ENCODE data around the gene MYO15B. TPM values are rescaled to one million over a fixed set of nuclear protein-coding genes. Genes with fewer than 3 reads are reported as not detected.

Gene MYO15B
- total and polyA plus RNA-seq, 2 of the 13 experiments (the other 11 are each of a cell fraction or from before 2014, with no cell fraction given), result 2.8 to 8.1 TPM

DNA sequence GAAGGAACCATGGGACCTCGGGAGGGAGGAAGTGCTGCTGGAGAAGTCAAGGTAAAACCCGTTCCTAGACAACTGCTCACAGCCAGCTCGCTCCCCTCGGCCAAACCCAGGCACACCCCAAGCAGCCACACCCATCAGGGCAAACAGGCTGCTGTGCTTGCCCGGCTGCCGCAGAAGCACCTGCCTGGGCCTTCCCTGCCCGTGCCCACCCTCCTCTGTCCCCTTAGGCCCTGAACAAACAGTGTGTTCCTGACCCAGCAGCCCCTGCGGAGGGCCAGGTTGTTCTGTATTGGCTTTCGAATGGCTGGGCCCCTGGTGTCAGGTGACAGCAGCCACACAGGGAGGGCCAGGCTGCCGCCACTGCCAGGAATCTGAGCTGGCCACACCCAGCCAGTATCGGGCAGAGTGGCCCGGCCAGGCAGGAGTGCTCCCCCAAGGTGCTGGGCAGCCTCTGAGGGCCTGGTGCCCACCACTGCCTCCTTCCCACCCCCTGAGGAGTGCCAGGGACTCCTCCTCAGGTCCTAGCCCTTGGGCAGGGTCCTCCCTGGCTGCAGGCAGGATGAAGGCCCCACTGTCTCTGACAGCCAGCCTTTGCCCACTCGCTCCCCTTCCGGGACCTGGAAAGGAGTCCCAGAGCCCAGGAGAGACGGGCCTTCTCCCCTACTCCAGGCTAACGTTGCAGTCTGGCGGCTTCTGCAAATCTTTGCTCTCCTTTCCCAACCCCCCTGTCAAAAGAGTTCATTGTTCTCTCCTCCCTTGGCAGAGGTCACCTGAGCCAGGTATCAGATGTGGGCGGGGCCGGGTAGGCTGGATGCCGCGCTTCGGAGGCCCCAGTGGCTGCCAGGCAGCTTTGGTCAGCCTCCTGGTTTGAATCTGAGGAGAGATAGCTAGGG lies 38.1 kb upstream of the MYO15B start (continued):
- TF ChIP-seq SYNCRIP (IDR thresholded peaks at IDR 0.05; ENCODE audit: insufficient read depth, low read depth, low read length) (no peak), BRD4 (CRISPR knock-in tag; IDR thresholded peaks at IDR 0.05) (0 out of 2 replicates have a peak, but pooled peaks have one; percentile 68), DNMT1 (CRISPR knock-in tag; IDR thresholded peaks at IDR 0.05) (0 out of 2 replicates have a peak, but pooled peaks have one; percentile 28), ZMYM2 (CRISPR knock-in tag; IDR thresholded peaks at IDR 0.05) (no peak)
- TF ChIP-seq, protein P1, sequence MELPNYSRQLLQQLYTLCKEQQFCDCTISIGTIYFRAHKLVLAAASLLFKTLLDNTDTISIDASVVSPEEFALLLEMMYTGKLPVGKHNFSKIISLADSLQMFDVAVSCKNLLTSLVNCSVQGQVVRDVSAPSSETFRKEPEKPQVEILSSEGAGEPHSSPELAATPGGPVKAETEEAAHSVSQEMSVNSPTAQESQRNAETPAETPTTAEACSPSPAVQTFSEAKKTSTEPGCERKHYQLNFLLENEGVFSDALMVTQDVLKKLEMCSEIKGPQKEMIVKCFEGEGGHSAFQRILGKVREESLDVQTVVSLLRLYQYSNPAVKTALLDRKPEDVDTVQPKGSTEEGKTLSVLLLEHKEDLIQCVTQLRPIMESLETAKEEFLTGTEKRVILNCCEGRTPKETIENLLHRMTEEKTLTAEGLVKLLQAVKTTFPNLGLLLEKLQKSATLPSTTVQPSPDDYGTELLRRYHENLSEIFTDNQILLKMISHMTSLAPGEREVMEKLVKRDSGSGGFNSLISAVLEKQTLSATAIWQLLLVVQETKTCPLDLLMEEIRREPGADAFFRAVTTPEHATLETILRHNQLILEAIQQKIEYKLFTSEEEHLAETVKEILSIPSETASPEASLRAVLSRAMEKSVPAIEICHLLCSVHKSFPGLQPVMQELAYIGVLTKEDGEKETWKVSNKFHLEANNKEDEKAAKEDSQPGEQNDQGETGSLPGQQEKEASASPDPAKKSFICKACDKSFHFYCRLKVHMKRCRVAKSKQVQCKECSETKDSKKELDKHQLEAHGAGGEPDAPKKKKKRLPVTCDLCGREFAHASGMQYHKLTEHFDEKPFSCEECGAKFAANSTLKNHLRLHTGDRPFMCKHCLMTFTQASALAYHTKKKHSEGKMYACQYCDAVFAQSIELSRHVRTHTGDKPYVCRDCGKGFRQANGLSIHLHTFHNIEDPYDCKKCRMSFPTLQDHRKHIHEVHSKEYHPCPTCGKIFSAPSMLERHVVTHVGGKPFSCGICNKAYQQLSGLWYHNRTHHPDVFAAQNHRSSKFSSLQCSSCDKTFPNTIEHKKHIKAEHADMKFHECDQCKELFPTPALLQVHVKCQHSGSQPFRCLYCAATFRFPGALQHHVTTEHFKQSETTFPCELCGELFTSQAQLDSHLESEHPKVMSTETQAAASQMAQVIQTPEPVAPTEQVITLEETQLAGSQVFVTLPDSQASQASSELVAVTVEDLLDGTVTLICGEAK (IDR thresholded peaks at IDR 0.05), result no peak
- TF ChIP-seq, protein P1 (CRISPR knock-in tag; IDR thresholded peaks at IDR 0.05), result peak; percentile 93
- TF ChIP-seq, protein P2, sequence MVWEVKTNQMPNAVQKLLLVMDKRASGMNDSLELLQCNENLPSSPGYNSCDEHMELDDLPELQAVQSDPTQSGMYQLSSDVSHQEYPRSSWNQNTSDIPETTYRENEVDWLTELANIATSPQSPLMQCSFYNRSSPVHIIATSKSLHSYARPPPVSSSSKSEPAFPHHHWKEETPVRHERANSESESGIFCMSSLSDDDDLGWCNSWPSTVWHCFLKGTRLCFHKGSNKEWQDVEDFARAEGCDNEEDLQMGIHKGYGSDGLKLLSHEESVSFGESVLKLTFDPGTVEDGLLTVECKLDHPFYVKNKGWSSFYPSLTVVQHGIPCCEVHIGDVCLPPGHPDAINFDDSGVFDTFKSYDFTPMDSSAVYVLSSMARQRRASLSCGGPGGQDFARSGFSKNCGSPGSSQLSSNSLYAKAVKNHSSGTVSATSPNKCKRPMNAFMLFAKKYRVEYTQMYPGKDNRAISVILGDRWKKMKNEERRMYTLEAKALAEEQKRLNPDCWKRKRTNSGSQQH (CRISPR knock-in tag; IDR thresholded peaks at IDR 0.05; ENCODE audit: low read depth), result no peak; the same call in 1 of the 2 replicates
- TF ChIP-seq, protein P3, sequence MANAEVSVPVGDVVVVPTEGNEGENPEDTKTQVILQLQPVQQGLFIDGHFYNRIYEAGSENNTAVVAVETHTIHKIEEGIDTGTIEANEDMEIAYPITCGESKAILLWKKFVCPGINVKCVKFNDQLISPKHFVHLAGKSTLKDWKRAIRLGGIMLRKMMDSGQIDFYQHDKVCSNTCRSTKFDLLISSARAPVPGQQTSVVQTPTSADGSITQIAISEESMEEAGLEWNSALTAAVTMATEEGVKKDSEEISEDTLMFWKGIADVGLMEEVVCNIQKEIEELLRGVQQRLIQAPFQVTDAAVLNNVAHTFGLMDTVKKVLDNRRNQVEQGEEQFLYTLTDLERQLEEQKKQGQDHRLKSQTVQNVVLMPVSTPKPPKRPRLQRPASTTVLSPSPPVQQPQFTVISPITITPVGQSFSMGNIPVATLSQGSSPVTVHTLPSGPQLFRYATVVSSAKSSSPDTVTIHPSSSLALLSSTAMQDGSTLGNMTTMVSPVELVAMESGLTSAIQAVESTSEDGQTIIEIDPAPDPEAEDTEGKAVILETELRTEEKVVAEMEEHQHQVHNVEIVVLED (CRISPR knock-in tag; IDR thresholded peaks at IDR 0.05; ENCODE audit: borderline replicate concordance), result peak; percentile 54; the same call in 1 of the 2 replicates

Data from HepG2 (cell line).